Endodermal cell (in vitro differentiated cells): ENCODE measurements around the gene FYN. TPM values are rescaled to one million over a fixed set of nuclear protein-coding genes. Genes with fewer than 3 reads are reported as not detected.

Experiments used
- DNase-seq: peaks from one replicate; pipeline ENCODE4 v3.0.0-alpha.2; 2017
- H3K27ac ChIP-seq: 2 replicates; pipeline ENCODE4 v1.5.1; 2013; ENCODE audit warnings: mild to moderate bottlenecking, low read depth, low read length, moderate library complexity
- H3K27me3 ChIP-seq: 2 replicates; pipeline ENCODE4 v1.6.1; 2013; ENCODE audit warnings: mild to moderate bottlenecking, low read length, moderate library complexity; ENCODE audit not compliant: insufficient read depth, control insufficient read depth, poor library complexity, severe bottlenecking
- H3K36me3 ChIP-seq: 2 replicates; pipeline ENCODE4 v1.7.0; 2013; ENCODE audit warnings: mild to moderate bottlenecking, low read length, moderate library complexity; ENCODE audit not compliant: control insufficient read depth, insufficient read depth
- H3K4me1 ChIP-seq: one replicate; pipeline ENCODE4 v1.7.0; 2013; ENCODE audit warnings: low read length; ENCODE audit not compliant: control insufficient read depth, insufficient read depth
- H3K4me3 ChIP-seq: 2 replicates; pipeline ENCODE4 v1.5.1; 2013; ENCODE audit warnings: mild to moderate bottlenecking, low read length, moderate library complexity
- H3K9ac ChIP-seq: 2 replicates; pipeline ENCODE4 v1.6.1; 2013; ENCODE audit warnings: mild to moderate bottlenecking, low read length, moderate library complexity; ENCODE audit not compliant: poor library complexity, severe bottlenecking; ENCODE audit errors: extremely low read depth
- H3K9me3 ChIP-seq: 2 replicates; pipeline ENCODE4 v1.6.1; 2013; ENCODE audit warnings: mild to moderate bottlenecking, low read length, moderate library complexity; ENCODE audit not compliant: control insufficient read depth
- H3K27ac Mint-ChIP-seq: 2 replicates; pipeline ENCODE4 v1.8.0; 2020; ENCODE audit warnings: mixed read lengths
- H3K27me3 Mint-ChIP-seq: 2 replicates; pipeline ENCODE4 v1.8.0; 2021; ENCODE audit warnings: mild to moderate bottlenecking, mixed read lengths; ENCODE audit not compliant: insufficient read depth
- H3K36me3 Mint-ChIP-seq: 2 replicates; pipeline ENCODE4 v1.8.0; 2020; ENCODE audit warnings: low read depth, mixed read lengths
- H3K4me1 Mint-ChIP-seq: 2 replicates; pipeline ENCODE4 v1.8.0; 2020; ENCODE audit warnings: mixed read lengths
- H3K4me3 Mint-ChIP-seq: 2 replicates; pipeline ENCODE4 v1.8.0; 2020; ENCODE audit warnings: mild to moderate bottlenecking, moderate library complexity, mixed read lengths
- H3K9me3 Mint-ChIP-seq: 2 replicates; pipeline ENCODE4 v1.8.0; 2020; ENCODE audit warnings: mild to moderate bottlenecking, mixed read lengths
- WGBS, 2 experiments: methylation state at CpG; one replicate each; pipeline versions ENCODE4 v1.1.5 to v1.1.7; 2013; ENCODE audit warnings: missing lambda C conversion rate in 2 of 2, mixed read lengths in 1 of 2; ENCODE audit not compliant: insufficient coverage in 1 of 2, insufficient read length in 1 of 2; 5-methylcytosine and 5-hydroxymethylcytosine counted together
- total RNA-seq, 2 donors: library from RNA; stranded (reverse); fragmentation: NEBNext Ultra II Directional in 1 of 2; extraction: Animal tissue kit (Norgen Biotek cat#: 25700) in 1 of 2; gene quantifications; 2 replicates in 1 of 2; 3 replicates in 1 of 2; pipeline ENCODE4 v1.2.1, GENCODE V29; 2021
- TF ChIP-seq, protein P1 (sequence below): fragments of 200-600 bp; sonication (generic); conservative IDR thresholded peaks from 2 replicates; pipeline ENCODE4 v1.5.0; 2021; ENCODE audit warnings: antibody characterized with exemption, mild to moderate bottlenecking

The FYN gene
- total RNA-seq, 2 donors from 2014 or later: 70.0 to 96.4 TPM

DNA sequence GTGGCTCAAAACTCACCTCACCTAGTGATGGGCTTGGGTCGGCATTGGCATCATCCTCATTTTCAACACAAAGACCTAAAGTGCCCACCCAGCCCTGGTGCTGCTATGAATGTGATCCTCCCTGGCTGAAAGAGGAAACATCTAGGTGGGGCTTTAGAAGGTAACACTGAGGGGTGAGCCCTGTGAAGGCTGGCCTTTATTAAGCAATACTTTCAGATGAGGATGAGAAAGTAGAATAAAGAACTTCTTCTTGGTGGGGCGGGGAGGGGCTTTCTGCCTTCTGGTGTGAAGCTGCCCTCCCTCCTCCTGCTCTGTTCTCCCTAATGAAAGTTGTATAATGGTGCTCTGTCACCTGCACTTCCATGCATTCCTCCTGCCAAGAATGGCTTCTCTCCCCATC, 134.6 kb downstream of the FYN start:
- Histone ChIP-seq H3K4me1 (peaks cover 6% of the 10 kb centered on the region), H3K27me3 (no peaks in the 10 kb centered on the region), H3K27ac (no peak overlapping the region), H3K4me3 (no peak overlapping the region), H3K9me3 (peaks cover 3% of the 10 kb centered on the region), H3K36me3 (no peaks in the 10 kb centered on the region), H3K9ac (no peak overlapping the region)
- WGBS, 2 experiments: 96% methylated on average over 2 of the region's 2 CpGs; no CpG with 5 or more reads in 1 of the 2 experiments
- Mint-ChIP-seq H3K4me1 (peaks cover 32% of the 10 kb centered on the region), H3K27ac (no peak overlapping the region), H3K4me3 (no peak overlapping the region), H3K36me3 (peaks cover 16% of the 10 kb centered on the region), H3K27me3 (no peaks in the 10 kb centered on the region), H3K9me3 (no peaks in the 10 kb centered on the region)
- DNase-seq: no peak
- TF ChIP-seq, protein P1, sequence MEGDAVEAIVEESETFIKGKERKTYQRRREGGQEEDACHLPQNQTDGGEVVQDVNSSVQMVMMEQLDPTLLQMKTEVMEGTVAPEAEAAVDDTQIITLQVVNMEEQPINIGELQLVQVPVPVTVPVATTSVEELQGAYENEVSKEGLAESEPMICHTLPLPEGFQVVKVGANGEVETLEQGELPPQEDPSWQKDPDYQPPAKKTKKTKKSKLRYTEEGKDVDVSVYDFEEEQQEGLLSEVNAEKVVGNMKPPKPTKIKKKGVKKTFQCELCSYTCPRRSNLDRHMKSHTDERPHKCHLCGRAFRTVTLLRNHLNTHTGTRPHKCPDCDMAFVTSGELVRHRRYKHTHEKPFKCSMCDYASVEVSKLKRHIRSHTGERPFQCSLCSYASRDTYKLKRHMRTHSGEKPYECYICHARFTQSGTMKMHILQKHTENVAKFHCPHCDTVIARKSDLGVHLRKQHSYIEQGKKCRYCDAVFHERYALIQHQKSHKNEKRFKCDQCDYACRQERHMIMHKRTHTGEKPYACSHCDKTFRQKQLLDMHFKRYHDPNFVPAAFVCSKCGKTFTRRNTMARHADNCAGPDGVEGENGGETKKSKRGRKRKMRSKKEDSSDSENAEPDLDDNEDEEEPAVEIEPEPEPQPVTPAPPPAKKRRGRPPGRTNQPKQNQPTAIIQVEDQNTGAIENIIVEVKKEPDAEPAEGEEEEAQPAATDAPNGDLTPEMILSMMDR: no peak

GRCh38 chr6:111738156-111738555, 135.1 kb downstream of the FYN start:
- H3K4me3 ChIP-seq: no peak overlapping the region
- H3K36me3 Mint-ChIP-seq: peaks cover 19% of the 10 kb centered on the region
- H3K27me3 ChIP-seq: no peaks in the 10 kb centered on the region
- no peak overlapping the region for H3K9ac ChIP-seq
- no peak overlapping the region for H3K27ac Mint-ChIP-seq
- H3K27ac ChIP-seq: no peak overlapping the region
- WGBS, 2 experiments: 94 to 100% methylated on average over 1 to 3 of the region's 3 CpGs
- no peaks in the 10 kb centered on the region for H3K27me3 Mint-ChIP-seq
- H3K4me3 Mint-ChIP-seq: no peak overlapping the region
- H3K9me3 ChIP-seq: peaks cover 8% of the 10 kb centered on the region
- TF ChIP-seq, protein P1: no peak
- H3K4me1 Mint-ChIP-seq: peaks cover 32% of the 10 kb centered on the region
- peak; percentile 32 for DNase-seq
- peaks cover 4% of the 10 kb centered on the region for H3K36me3 ChIP-seq
- H3K4me1 ChIP-seq: peaks cover 6% of the 10 kb centered on the region
- peaks cover 2% of the 10 kb centered on the region for H3K9me3 Mint-ChIP-seq

DNA sequence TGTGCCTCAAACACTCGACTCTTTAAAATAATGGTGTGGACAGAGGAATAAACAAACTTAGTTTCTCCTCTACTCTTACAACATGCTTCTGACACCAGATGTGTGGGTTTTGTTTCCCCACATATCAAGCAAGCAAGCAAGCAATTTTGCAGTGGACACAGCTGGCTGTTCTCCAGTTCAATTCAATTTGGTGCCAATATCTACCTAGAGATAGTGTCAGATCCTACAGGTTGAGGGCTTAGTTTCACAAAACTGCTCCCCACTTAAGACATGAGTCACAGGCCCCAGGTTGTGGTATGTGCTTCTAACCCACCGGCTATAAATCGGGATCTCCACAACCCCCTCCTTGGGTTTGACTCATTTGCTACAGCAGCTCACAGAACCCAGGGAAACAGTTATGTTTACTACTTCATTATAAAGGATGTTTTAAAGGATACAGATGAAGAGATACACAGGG, 136.2 kb downstream of the FYN start:
- TF ChIP-seq, protein P1: no peak
- Histone ChIP-seq H3K27me3 (no peaks in the 10 kb centered on the region), H3K9ac (no peak overlapping the region), H3K4me3 (no peak overlapping the region), H3K4me1 (peaks cover 7% of the 10 kb centered on the region), H3K9me3 (peaks cover 19% of the 10 kb centered on the region), H3K36me3 (peaks cover 13% of the 10 kb centered on the region), H3K27ac (no peak overlapping the region)
- Mint-ChIP-seq H3K27ac (no peak overlapping the region), H3K9me3 (peaks cover 12% of the 10 kb centered on the region), H3K4me1 (peaks cover 32% of the 10 kb centered on the region), H3K36me3 (peaks cover 26% of the 10 kb centered on the region), H3K4me3 (no peak overlapping the region), H3K27me3 (no peaks in the 10 kb centered on the region)
- WGBS, 2 experiments: 88% methylated on average over 3 of the region's 3 CpGs; no CpG with 5 or more reads in 1 of the 2 experiments
- DNase-seq: no peak
